Measurements from ENCODE around the gene GPATCH2.
"Not testable (repeated sequence)": the region's sequence is repeated elsewhere in the genome, so short reads cannot be mapped to it uniquely, and the experiment has no call there.

Gene GPATCH2

DNA sequence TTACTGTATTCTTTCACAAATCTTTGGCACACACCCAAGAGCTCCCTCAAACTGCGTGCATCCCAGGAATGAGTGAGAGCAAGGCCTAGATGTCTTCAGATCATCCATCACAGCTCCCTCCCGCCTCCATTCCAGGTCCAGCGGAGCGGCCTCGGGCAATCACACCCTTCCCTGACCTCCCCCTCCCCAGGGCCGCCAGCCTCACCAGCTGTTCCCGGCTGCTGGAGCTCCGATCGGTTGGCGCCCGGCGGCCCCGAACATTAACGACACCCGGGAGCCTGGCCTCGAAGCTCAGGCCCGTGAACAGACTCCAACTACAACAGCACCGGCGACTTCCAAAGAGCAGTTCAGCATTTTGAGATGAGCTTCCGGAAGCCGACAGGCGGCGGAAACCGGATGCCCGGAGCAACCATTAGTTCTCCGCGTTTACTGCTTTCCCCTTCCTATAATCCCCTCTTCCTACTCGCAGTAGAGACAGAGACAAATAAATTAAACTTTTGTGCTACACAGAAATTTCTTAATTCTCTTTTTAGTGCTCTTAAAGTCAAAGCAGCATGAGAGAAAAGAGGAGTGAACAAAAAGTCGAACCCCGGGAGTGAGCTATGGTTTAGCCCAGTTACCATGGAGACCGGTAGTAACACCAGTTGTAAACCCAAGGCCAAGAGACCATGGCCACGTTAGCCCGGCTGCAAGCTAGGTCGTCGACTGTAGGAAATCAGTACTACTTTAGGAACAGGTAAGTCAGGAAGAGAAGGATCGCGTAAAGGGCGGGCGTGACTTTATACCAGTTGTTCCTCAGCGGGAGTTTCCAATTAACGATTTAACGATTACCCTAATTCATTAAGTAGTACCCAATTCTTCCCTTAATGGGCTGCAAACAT, at the start of gene GPATCH2, which contains the start of gene SPATA17:
GPATCH2 (minus strand) TSS at position 380 of the 881 bp plus-strand sequence; CDS start at position 261, 119 bp downstream.
SPATA17 (plus strand) TSS at position 634 of the 881 bp plus-strand sequence; CDS start at position 669, 35 bp downstream.
- DNase-seq: peak; percentile 94

DNA sequence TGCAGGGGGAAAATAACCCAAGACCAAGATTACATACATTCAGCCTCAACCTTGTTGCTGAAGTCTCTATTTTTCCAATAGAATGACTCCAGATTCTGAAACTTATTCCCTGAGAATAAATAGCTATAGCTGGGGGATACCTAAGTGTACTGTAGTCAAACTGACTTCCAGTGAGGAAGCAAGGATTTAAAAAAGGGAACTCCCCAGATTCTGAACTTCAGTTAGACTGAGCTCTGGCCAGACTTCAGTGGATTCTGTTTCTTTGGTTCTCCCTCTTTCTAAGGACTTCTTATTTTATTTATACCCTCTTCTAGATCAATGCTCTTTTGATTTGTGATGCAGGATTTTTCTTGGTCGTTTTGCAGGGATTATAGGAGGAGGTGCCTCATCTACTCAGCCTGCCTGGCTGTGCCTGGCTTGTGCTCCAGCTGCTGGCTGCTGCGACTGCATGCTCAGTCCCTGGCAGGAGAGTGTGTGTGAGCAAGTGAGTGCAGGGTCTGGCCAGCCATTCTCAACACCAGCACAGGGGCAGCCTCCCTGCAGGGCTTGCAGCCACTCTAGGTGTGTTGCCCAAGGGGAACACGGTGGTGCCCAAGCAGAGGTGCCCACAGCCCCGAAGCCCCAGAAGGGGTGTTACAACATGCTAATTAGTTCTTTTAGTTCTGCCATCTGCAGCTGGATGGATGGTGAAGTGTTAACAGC, 43.3 kb upstream of the GPATCH2 start:
- DNase-seq: no peak

DNA sequence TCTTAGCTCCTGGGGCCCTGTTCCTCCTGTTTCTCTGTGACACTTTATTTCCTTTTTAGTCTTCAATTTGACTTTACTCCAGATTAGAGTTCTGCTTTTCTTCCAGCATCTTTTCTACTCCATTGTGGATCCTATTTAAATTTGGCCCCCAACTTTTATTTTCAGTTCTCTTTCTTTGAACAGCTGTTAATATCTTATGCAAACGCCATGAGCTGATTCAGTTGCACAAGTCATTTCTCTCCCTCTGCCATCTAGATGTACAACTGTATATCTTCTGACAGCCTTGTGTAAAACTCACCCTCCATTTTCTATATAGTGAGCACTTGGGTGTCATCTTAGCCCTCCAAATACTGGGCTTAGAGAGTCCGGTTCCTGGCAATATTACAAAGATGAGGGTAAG, 42.5 kb upstream of the GPATCH2 start:
- DNase-seq: no peak

DNA sequence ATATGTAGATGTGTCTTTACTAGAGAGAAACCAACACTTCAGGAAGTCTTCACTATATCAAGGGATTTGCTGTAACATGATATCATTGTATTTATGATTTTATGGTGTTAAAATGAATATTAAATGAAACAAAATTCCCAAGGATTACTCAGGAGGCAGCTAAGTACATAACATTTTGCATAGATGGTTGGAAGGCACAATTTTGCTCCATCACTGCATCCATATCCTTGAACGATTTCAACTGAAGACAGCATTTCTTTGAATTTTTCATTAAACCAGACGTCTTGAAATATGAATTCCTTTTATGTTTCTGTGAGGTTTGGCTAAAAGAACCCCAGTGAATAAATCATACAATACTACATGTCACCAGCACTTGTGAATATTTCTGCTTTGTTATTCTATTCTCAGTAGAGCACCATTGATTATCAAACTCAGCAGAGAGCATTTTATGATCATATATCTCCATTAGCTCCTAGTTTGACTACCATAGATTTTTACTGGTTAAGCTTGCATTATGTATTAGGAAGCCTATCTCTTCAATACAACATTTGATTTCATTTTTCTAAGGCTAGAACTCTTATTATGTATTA, 37.6 kb upstream of the GPATCH2 start:
- DNase-seq: no peak

DNA sequence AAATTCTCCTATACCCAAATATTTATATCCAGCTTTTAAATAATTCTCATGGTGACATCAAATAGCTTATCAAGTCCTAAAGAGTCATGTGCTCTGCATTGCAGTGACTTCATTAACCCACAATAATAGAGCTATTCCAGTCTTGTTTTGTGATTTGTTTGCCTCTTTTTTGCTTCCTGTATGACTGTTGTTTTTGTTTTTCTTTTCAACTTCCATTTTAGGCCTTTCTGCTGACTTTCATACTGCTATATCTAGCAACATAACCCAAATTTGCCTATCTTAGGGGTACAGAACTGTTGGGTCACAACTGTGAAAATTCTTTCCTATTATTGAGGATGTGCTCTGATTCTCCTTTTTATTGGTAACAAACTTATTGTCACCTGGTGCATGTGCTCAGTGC, 30.5 kb upstream of the GPATCH2 start:
- no peak for DNase-seq

DNA sequence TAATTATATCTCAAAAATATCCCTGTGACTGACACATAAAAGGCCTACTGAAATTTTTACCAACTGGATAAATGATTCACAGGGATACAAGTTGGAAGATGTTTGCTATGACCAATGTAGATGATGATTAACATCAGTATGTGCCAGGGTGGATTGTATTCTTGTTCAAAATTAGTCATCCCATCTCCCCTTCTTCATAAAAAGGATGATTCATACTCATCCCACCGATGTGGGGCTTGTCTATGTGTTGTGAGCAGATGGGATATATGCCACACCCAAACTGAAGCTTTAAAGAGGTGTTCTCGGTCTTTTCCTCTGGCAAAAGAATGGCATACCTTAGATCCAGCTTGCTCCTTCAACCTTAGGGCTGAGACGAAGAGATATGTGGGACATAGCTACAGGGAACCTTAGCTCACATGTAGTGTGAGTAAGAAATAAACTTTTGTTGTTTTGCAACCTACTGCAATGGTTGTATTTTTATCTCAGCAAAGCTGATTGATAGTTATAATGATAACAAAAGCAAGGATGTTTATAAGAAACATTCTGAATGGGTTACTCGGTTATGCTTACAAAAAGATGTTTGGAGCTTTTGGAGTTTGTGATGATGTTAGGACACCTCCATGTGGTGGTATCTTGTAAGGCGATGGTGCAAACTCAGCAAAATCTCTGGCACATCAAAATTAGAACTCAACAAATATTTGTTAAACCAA, 29.6 kb upstream of the GPATCH2 start:
- DNase-seq: peak; percentile 20

DNA sequence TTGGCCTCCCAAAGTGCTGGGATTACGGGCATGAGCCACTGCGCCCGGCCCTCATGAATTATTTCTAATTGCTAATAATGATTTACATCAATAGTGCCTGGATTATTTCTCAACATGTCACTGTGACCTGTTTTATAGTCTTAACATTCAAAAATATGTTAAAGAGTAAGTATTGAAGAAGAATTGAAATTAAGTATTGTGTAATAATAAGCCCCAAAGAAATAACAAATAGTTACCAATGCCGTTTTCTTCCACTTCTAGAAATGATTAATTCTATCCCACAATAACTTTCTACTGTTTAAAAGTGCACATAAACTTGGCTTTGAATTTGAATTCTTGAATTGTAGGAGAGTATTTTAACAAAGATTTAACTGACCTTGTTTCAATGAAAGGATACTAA, 19.8 kb upstream of the GPATCH2 start:
- no peak for DNase-seq

DNA sequence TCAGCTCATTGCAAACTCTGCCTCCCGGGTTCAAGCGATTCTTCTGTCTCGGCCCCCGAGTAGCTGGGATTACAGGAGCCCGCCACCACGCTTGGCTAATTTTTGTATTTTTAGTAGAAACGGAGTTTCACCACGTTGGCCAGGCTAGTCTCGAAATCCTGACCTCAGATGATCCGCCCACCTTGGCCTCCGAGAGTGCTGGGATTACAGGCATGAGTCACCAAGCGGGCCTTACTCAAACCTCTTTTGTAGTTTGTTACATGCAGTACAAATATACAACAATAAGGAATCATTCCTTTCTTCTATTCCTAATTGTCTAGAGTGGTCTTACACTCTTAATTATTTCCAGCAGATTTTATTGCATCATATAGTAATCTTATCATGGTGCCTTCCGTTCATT, 16.9 kb upstream of the GPATCH2 start:
- DNase-seq: no peak

DNA sequence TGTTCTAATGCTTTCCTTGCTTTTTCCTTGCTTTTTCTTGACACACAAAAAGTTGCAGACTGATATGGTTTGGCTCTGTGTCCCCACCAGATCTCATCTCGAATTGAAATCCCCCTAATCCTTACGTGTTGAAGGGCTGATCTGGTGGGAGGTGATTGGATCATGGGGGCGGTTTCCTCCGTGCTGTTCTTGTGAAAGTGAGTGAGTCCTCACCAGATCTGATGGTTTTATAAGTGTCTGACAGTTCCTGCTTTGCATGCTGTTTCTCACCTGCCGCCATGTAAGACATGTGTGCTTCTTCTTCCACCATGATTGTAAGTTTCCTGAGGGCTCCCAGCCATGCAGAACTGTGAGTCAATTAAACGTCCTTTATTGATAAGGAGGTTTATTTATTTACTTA, 11.6 kb upstream of the GPATCH2 start:
- no peak for DNase-seq

DNA sequence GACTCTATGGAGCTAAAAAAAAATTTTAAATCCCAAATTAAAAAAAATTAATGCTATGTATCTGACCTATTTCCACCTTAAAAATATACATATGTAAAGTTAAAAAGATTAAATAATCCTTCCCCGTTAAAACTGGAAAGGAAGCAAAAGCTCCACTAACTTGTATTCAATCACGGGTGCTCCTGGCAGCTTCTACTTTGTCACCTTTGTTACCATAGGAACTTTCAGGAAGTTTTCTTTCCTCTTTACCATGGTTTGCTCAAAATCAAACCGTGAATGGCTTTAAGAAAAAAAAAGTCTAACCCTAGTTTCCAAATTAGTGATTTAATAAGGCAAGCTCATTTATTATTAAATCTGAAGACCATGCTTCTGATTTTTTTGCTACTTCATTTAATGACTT, 3.5 kb downstream of the GPATCH2 start:
- DNase-seq: no peak

DNA sequence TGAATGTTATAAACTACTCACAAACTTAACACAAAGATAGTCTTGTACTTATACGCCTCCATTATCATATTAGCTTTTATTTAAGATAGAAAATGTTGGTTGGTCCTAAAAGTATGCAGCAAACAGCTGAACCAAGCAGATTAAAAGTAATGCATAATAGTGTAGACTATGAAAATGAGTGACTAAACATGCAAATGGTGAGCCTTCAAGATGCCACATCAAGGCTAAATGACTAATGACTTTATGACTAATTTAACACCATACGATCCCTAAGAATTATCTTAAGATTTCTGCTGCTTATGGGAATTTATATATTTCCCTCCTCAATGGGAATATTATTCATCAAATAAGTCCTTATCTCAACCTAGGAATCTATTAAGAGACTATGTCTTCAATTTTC, 4.6 kb downstream of the GPATCH2 start:
- no peak for DNase-seq

DNA sequence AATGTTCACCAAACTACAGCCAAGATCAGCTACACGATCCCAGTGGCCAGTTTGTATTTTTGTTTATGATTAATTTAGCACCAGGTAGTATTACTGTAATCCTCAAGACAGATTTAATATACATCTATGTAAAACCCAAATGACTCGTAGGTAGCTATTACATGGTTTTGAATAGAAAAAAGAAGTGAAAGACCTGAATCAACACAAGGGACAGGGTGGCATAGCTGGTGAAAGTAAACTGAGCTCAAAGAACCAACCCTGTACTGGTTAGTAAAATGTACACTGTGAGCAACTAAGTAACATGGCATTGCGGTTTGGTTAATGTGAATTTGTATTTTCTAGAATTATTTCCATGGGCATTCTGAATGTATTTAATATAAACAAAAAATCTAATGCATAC, 8.8 kb downstream of the GPATCH2 start:
- DNase-seq: no peak

DNA sequence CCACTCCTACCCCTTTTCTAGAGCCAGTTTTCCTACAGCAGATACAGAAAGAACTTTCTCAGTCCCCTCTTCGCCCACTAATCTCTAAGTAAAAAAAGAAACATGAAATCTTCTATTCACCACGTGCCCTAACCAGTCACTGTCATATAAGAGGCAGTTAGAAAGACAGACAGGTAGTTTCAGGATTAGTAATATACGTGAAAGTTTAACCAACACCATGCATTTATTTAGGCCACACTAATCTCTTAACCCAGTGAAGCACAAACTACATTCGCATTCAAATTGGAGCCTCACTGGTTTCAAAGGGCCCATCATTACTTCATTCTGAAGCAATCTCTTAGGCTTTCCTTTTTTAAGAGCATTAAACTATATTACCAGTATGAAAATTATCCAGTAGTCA, 10.1 kb downstream of the GPATCH2 start:
- no peak for DNase-seq

DNA sequence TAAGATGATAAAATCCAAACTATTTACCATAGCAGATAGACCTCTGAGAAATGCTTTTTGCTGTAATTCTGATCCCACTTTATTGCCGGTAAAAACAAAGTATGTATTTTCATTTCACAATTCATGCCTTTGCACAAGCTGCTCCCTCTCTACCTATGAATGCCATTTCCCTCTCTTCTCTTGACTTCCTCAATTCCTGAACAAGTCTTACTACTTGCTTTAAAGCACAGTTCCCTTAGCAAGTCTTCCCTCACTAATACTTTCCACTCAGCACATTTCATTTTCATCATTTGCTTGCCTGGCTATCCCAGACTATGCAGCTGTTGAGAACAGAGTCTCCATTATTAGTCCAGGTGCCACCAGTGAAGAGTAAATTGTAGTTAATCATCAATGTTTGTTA, 13.8 kb downstream of the GPATCH2 start:
- DNase-seq: no peak

DNA sequence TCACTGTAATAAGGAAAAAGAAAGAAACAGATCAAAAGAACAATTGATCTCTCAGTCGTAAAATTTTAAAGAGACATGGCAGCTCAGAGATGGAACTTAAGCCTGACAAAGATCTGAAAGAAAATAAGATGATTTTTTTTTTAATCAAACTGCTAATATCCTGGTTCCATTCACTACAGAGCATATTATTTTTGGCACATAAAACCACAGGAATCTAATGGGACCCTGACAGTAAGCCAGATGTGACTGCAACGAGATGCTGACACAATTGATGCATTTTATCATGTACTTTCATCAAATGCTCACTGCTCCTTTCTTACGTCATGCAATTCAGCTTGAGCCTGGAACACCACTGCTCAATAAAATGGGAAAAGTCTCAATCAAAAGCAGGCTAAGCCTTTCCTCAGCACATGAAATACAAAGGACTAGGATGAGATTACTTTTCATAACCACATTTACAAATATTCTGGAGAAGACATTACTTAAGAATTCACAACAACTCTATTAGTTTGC, 16.6 kb downstream of the GPATCH2 start:
- DNase-seq: no peak

DNA sequence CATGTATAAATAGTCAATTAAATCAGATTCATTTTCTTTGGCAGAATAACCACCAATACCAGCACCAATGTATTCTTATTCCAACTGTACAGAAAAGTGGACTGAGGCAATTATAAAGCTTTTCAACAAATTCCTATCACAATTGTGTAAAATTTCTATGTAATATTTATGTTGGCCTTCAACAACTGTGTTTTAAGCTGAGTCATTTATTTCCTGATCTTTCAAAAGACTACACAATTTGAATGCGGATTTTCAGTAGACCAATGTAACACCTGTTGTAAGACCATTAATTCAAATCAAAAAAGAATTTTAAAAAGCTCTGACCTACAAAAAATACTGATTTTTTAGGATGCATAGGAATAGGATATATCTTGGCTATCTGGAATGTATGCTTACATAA, 25.5 kb downstream of the GPATCH2 start:
- DNase-seq: no peak

DNA sequence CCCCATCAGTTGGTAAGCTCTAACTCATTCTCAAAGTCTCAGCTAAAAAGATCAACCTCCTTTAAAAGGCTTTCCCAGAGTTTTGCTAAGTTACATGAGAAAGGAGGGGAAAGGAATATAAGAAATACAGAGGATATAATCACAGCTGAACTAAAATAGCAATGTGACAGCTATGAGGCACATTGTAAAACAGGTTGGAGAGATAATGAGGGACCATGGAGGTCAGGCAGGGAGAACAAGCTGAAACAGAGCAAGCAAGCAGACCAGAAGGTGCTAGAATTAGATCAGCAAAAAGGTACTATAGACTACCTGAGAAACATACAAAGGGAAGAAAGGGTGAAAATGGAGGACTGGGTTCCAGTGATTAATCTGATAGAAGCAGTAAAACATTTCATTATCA, 28.5 kb downstream of the GPATCH2 start:
- DNase-seq: no peak

DNA sequence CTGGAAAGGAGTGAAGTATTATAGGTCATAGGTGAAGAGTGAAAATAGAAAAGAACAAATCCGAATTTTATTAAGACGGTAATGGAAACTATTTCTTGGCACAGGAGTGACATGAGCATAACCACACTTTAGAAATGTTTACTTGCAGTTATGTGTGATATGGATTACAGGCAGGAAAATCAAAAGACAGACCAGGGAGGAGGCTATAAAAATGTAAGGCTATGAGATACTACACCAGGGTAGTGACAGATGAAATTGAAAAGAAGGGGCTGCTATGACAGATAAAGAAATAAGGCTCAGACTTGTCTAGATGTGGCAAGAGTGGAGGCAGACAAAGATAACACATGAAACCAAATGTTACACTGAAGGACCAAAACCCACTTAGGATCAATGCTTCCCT, 31.7 kb downstream of the GPATCH2 start:
- DNase-seq: no peak

DNA sequence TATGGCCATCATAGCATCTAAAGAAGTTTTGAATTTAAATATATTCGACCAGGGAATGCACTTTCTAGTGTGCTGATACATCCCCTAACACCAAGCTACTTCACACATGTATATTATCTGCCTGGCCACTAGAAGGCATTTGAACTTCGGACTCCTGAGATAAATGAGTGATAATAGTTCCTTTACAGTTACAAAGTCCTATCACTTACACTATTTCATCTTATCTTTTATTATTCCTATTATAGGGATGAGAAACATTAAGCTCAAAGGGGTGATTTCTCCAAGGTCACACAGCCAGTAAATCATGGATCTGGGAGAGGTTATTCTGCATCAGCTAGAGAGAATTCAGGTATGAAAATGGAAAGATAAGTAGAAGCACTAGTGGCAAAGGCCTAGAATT, 40.3 kb downstream of the GPATCH2 start:
- DNase-seq: no peak

DNA sequence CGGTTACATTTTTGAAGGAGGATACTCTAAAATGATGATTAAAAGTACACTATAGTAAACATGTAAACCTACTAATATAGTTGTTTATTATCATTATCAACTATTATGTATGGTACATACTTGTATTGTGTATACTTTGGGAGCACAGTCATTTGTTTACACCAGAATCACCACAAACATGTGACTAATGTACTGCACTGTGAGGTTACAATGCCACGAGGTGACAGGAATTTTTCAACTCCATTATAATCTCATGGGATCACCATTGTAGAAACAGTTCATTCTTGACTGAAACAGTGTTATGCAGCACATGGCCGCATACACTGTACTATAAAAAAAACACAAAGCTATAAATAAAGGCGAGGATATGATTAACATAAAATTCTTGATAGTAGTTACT, 44.3 kb downstream of the GPATCH2 start:
- DNase-seq: no peak

DNA sequence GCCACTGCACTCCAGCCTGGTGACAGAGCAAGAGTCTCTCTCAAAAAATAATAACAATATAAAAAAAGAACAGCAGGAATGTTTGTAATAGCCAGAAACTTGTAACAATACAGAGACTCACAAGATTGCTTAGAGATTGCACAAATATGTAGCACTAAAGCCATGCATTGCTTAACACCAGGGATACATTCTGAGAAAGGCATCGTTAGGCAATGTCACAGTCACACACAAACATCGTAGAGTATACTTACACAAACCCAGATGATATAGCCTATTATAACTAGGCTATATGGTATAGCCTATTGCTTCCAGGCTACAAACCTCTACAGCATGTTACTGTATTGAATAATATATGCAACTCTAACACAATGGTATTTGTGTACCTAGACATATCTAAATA, 45.3 kb downstream of the GPATCH2 start:
- no peak for DNase-seq

DNA sequence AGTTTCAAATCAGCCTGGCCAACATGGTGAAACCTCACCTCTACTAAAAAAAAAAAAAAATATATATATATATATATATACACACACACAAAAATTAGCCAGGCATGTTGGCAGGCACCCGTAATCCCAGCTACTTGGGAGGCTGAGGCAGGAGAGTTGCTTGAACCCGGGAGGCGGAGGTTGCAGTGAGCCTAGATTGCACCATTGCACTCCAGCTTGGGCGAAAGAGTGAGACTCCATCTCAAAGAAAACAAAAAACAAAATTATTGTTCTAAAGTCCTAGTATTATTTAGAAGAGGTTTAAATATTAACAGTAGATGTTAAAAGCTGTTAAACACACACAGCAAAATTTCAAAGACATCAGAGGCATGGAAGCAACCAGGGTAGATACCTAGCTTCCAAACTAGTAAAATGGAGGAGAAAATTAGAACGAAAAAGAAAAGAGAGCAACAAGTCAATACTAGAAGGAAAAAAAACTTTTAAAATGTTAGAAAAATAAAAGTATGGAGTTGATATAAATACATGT, 46.5 kb downstream of the GPATCH2 start:
- DNase-seq: not testable (repeated sequence)

DNA sequence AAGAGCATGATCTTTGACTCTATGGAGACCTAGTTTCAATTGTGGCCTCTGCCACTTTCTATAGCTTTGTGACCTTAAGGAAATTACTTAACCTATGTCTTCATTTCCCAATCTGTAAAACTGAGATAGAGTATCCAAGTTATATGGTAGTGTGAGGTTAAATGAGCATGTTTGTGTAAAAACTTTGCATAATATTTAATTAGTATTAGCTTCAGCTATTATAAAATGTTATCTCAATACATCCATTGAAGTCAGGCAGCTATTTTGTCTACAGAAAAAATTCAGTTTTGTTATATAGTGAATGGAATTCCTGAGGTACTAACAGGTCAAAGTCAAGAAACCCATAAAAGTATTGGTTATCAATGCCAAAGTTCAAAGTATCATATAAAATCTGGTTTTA, 53.6 kb downstream of the GPATCH2 start:
- no peak for DNase-seq
